Embryonic facial prominence (tissue), 1 donor: ENCODE results near the gene ADPRH.
A peak's percentile ranks its signal among the peaks of the same experiment; 100 is the strongest.
"Not testable (repeated sequence)": the region's sequence is repeated elsewhere in the genome, so short reads cannot be mapped to it uniquely, and the experiment has no call there.

ENCODE experiments used
- DNase-seq: peaks from one replicate; pipeline ENCODE4 v3.0.0-alpha.2; 2016; ENCODE audit errors: extremely low spot score

Gene ADPRH

DNA sequence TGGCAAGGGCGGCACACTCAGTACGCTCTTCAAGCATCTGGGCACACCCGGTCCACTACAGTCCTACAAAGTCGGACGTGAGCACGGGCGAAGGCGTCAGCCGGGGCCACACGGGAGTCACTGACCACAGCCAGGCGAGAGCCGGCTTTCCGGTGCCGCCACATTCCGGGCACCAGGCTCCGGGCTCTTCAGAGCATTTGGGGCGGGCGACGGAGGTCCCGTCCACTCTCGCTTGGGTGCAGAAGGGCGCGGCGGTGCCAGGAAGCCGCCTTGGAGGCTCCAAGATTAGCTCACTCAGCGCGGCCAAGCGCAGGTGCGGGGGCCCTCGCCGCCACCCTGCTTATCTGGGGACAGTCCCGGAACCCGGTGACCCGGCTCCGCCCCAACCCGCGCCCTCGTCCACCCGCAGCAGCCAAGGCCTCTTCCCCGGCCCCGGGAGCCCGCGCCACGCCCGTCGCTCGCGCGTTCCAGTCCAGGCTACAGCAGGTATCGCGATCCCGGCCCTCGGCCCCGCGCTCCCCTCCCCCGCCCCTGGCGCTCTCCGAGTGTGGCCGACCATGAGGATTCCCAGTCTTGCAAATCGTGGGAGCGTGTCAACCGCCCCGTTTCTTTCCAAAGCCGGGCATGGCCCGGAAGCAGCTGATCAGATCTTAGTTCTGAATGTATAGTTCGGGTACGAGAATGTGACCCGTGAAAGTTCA lies at the start of gene ADPRH:
Gene ADPRH, plus strand, starts transcription at position 127 of the 701 bp plus-strand sequence. CDS start 2,678 bp downstream, outside the sequence.
- DNase-seq, result peak; percentile 40

- DNase-seq, result no peak
Measured at GRCh38 chr3:119529883-119530282, 49.4 kb upstream of the ADPRH start.

- no peak for DNase-seq
Measured at GRCh38 chr3:119530456-119530855, 48.8 kb upstream of the ADPRH start.

- no peak for DNase-seq
Measured at GRCh38 chr3:119531151-119531550, 48.1 kb upstream of the ADPRH start.

DNA sequence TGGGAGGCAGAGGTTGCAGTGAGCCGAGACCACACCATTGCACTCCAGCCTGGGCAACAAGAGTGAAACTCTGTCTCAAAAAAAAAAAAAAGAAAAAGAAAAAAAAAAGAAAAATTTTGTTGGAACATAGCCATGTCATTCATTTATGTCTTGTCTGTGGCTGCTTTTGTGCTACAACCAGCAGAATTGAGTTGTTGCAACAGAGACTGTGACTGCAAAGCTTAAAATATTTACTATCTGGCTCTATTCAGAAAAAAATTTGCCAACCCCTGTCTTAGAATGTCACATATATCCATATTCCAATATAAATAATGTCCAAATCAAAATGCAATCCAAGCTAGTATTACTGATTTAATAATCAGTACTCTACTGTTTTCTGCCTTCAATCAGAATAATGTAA lies 45.0 kb upstream of the ADPRH start:
- no peak for DNase-seq

- DNase-seq, result no peak
Measured at GRCh38 chr3:119536757-119537156, 42.5 kb upstream of the ADPRH start.

DNA sequence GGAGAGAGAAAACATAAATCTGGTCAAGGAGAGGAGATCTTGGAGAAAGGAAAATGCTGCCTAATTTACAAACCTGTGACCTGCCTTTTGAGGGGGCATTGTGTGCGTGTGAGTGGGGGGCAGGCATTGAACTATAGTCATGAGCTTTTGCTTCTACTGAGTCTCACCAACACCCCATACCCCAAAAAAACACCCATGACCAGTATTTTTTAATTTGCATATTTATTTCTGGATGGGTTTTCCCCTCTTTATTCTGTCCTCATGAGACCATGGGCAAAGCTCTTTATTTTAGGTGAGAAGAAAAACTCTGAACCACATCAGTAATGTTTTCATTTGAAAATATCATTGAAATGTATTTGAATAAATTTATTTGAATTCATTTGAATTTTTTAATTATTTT lies 40.5 kb upstream of the ADPRH start:
- no peak for DNase-seq

DNA sequence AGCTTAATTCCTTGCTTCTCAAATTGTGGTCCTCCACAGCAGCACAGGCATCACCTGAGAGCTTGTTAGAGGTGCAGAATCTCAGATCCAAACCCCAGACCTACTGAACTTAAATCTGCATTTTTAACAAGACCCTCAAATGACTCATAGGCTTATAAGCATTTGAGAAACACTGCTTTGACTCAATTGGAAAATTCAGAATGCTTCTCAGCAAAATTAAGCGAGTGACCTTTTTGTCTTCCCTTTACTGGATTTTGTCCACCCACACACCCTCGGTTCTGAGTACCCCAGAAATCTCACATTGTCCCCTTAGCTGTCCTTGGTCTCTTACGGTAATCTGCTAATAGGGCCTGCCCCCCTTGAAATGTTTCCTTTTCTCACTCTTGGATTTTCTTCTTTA lies 37.7 kb upstream of the ADPRH start:
- DNase-seq, result no peak

DNA sequence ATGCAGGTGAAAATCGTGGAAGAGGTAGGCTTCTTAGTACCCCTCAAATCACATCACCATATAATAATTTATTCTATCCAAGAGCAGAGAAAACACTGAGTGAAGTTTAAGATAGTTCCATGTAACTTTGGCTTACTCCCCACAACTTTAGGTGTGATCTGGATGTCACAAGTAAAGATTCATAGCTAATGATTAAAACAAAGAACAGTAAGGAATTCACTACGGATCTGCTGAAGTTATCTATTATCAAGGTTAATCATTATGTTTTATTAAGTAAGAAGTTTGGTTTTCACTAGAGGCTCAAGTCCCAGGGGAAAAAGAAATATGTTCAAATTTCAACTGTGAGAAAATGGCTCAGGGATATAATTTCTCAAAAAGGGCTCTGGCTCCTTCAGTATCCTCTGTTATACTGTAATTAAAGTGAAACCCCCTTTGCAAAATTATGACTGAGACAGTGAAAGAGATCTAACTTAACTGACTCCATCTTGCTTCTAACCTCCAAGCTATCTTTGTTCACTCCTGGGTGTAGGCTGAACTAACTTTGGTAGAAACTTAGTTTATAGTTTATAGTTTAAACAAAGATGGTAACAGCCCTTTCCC lies 37.0 kb upstream of the ADPRH start:
- DNase-seq, result no peak

DNA sequence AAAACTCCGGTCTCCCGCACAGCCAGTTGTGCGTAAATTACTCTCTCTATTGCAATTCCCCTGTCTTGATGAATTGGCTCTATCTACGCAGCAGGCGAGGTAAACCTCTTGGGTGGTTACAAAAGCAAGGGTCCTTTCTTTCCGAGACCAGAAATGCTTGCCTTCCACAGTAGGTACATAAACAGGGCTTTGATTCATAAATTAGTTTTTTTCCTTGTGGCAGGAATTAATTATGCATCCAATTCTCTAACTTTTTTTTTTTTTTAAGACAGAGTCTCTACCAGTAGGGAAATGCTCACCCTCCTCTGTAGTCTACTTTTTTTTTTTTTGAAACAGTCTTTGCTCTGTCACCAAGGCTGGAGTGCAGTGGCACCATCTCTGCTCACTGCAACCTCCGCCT lies 36.1 kb upstream of the ADPRH start:
- DNase-seq, result no peak

- DNase-seq, result no peak
Measured at GRCh38 chr3:119547227-119547626, 32.1 kb upstream of the ADPRH start.

DNA sequence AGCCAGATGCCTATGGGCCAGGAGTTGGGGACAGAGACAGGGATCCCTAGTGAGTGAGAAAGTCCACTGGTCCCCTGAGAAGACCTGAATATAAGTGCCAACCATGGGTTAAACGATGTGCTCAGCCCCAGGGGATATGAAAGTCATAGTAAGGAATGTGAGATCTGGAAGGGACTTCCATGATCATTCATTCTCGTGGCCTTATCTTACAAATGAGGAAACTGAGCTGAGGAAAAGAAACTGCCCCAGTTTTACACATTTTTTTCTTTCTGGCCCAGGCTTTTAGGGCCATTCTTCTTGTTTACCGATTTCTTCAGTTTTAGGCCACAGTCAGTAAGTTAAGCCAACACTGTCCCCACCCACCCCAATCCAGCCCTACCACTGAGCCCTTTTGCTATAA lies 31.0 kb upstream of the ADPRH start:
- DNase-seq, result no peak

DNA sequence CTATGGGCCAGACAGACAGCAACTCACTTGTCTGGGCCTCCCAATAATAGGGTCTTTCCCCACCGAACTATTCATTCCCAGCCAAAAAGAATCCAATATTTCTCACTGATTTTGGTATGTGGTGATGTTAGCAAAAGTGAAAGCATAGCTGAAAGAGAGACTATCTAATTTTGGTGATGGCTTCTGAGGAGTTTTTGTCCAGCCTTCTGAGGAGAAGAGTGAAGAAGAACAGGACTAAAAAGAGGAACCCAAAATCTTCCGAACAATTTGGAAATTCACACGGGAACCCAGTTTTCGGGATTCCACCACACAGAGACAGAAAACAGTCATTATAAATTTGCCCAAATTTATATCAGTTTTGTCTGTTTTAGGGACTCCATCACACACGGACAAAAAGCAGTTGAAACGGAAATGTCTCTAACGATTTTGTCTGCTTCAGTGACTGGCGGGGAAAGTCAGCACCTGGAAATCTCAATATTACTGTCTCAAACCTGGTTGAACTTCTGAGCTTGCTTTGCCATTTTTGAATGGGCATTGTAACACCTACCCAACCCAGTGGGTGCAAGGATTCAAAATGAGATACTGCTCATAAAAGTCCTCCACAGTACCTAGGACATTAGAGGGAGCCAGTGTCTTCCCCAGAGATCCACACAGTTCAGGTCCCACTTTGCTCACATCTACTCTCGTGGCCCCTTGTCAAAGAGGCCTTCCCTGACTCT lies 28.9 kb upstream of the ADPRH start:
- DNase-seq, result no peak

- no peak for DNase-seq
Measured at GRCh38 chr3:119551598-119551997, 27.7 kb upstream of the ADPRH start.

GRCh38 chr3:119552928-119553327 lies 26.4 kb upstream of the ADPRH start:
- DNase-seq, result not testable (repeated sequence)

GRCh38 chr3:119553823-119554415 lies 25.4 kb upstream of the ADPRH start:
- no peak for DNase-seq

- no peak for DNase-seq
Measured at GRCh38 chr3:119555309-119555735, 24.0 kb upstream of the ADPRH start.

DNA sequence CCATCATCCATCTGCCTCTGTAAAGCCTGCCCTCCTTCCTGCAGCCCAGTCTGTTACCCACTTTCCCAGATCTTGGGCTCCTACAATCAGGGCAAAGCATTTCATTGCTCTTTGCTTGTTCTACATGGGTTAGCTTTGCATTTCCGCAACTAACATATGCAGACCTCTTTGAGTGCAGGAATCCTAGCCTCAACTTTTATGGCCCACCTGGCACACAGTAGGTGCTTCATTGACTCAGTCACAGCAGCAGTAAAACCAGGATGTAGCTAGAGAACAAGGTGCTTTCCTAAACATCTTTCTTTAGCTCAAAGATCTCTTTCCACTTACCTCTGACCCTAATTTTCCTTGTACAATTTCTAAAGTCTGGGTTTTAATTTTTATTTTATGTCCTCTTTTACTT lies 23.4 kb upstream of the ADPRH start:
- no peak for DNase-seq

DNA sequence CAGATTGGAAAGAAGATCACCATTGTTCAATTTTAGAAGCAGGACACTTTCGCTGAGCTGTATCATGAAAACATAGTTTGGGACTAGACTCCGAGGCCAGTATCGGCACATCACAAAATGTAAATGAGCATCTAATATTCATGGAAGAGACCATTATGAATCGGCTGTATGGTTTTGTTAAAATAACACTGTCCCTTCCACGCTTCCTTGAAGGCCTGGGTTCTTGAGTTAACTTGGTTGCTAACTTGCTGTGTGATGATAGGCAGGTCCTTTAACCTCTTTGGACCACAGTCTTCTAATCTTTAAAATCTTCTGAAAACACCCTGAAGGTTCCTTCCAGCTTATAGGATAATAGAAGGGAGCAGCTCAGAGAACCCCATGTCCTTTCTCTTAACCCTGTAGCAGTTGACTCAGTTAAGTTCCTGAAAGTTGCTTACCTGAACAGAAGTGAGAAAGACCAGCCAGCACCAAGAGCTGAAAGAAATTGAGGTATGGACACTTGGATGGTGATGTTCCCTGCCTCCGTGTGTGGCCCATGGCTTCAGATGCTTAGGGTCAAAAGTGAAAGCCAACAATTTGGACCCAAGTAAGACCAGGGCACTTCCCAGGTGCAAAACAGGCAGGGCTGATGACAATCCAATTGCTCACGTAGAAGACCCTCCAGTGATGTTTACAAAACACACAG lies 22.0 kb upstream of the ADPRH start:
- DNase-seq, result no peak

- DNase-seq, result no peak
Measured at GRCh38 chr3:119557877-119558269, 21.4 kb upstream of the ADPRH start.

- no peak for DNase-seq
Measured at GRCh38 chr3:119558626-119559317, 20.5 kb upstream of the ADPRH start.
